ENCODE data around the gene BOLA2B.

BOLA2B gene

GRCh38 chr16:30144917-30145316, 48.5 kb downstream of the BOLA2B start:
- H3K27ac ChIP-seq, result no peak overlapping the region
- no peak overlapping the region for H3K4me2 ChIP-seq
- peaks cover 5 to 19% (median 6%) of the 10 kb centered on the region in 10 experiments; a peak in 19 of 20 replicates for H3K4me1 ChIP-seq
- H3K4me3 ChIP-seq, result no peak overlapping the region
- H3K9me3 ChIP-seq (replicated peaks in 1 of 11), result peaks cover 14 to 22% (median 19%) of the 10 kb centered on the region in 11 experiments
- no peak for TF ChIP-seq Cebpa-rat (IDR thresholded peaks at IDR 0.05)
- H3K36me3 ChIP-seq, result no peaks in the 10 kb centered on the region
- no peaks in the 10 kb centered on the region for H3K27me3 ChIP-seq
- no peaks in the 10 kb centered on the region for H4K20me1 ChIP-seq
- H3K9ac ChIP-seq, result no peak overlapping the region

GRCh38 chr16:30144017-30144416, 49.4 kb downstream of the BOLA2B start:
- H3K27ac ChIP-seq, result no peak overlapping the region
- no peaks in the 10 kb centered on the region for H3K36me3 ChIP-seq
- TF ChIP-seq Cebpa-rat (IDR thresholded peaks at IDR 0.05), result no peak
- no peak overlapping the region for H3K9ac ChIP-seq
- H4K20me1 ChIP-seq, result no peaks in the 10 kb centered on the region
- H3K4me2 ChIP-seq, result no peak overlapping the region
- H3K27me3 ChIP-seq, result no peaks in the 10 kb centered on the region
- peaks cover 14 to 25% (median 15%) of the 10 kb centered on the region in 10 experiments; a peak in 19 of 20 replicates for H3K4me1 ChIP-seq
- H3K4me3 ChIP-seq, result no peak overlapping the region
- peaks cover 5 to 13% (median 10%) of the 10 kb centered on the region in 11 experiments for H3K9me3 ChIP-seq (replicated peaks in 1 of 11)

GRCh38 chr16:30143347-30143702, 50.1 kb downstream of the BOLA2B start:
- no peaks in the 10 kb centered on the region for H3K36me3 ChIP-seq
- H3K9ac ChIP-seq, result no peak overlapping the region
- H3K4me2 ChIP-seq, result no peak overlapping the region
- H3K4me3 ChIP-seq, result no peak overlapping the region
- no peak overlapping the region for H3K27ac ChIP-seq
- no peaks in the 10 kb centered on the region for H4K20me1 ChIP-seq
- no peaks in the 10 kb centered on the region for H3K27me3 ChIP-seq
- TF ChIP-seq Cebpa-rat (IDR thresholded peaks at IDR 0.05), result no peak
- H3K9me3 ChIP-seq (replicated peaks in 1 of 11), result peaks cover 0 to 6% (median 3%) of the 10 kb centered on the region in 11 experiments; a peak in 9 of 22 replicates
- H3K4me1 ChIP-seq, result peaks cover 21 to 32% (median 22%) of the 10 kb centered on the region in 10 experiments; a peak in 19 of 20 replicates

Measured in BLaER1 treated with 17β-estradiol and CSF1 and Interleukin-3, amounts not matched to agents 10 nM and 100 nM (cell line).